SK-N-SH treated with all-trans-retinoic acid at 6 μM for 48 hours (cell line): ENCODE measurements around the gene SRM.

ENCODE experiments used
- ARNTL ChIP-seq: fragments of 450-650 bp; formaldehyde crosslinking; IDR thresholded peaks from 2 replicates; pipeline ENCODE4 v1.5.0; 2020; ENCODE audit warnings: low read depth, mild to moderate bottlenecking, moderate library complexity, borderline replicate concordance
- CSDC2 ChIP-seq: fragments of 250-450 bp; sonication (Bioruptor Pico); IDR thresholded peaks from 2 replicates; pipeline ENCODE4 v1.5.0; 2020; ENCODE audit warnings: mild to moderate bottlenecking, moderate library complexity
- ESRRG ChIP-seq: fragments of 250-450 bp; sonication (Bioruptor Pico); IDR thresholded peaks from 2 replicates; pipeline ENCODE4 v1.6.1; 2021; ENCODE audit warnings: mild to moderate bottlenecking
- ISL1 ChIP-seq: fragments of 250-450 bp; sonication (Bioruptor Pico); IDR thresholded peaks from 2 replicates; pipeline ENCODE4 v2.1.2; 2022; ENCODE audit warnings: mild to moderate bottlenecking, moderate library complexity
- OSR1 ChIP-seq: fragments of 250-450 bp; sonication (Bioruptor Pico); IDR thresholded peaks from 2 replicates; pipeline ENCODE4 v1.8.0; 2022; ENCODE audit warnings: moderate library complexity, mild to moderate bottlenecking, inconsistent platforms
- RARB ChIP-seq: fragments of 250-450 bp; sonication (Bioruptor Pico); IDR thresholded peaks from 2 replicates; pipeline ENCODE4 v1.8.0; 2021; ENCODE audit warnings: mild to moderate bottlenecking, moderate library complexity
- ZFP30 ChIP-seq: fragments of 450-650 bp; formaldehyde crosslinking; IDR thresholded peaks from 2 replicates; pipeline ENCODE4 v1.5.0; 2022; ENCODE audit warnings: mild to moderate bottlenecking, moderate library complexity

- TF ChIP-seq ZFP30 (no peak), OSR1 (CRISPR knock-in tag) (no peak), RARB (no peak), ESRRG (CRISPR knock-in tag) (no peak), ISL1 (CRISPR knock-in tag) (no peak), ARNTL (CRISPR knock-in tag) (no peak), CSDC2 (CRISPR knock-in tag) (no peak)
Observed at GRCh38 chr1:11051781-11052511, 7.9 kb downstream of the SRM start.
